Measurements from ENCODE around the gene CELF2.

The CELF2 gene

GRCh38 chr10:11159543-11160215 lies 142.0 kb downstream of the CELF2 start:
- Histone ChIP-seq H3K27me3 (ENCODE audit: insufficient read depth, low read length, poor library complexity) (no peaks in the 10 kb centered on the region), H3K4me2 (ENCODE audit: low read length) (no peak overlapping the region), H4K8ac (ENCODE audit: low read depth, low read length) (no peak overlapping the region), H2BK5ac (ENCODE audit: low read length) (no peak overlapping the region), H2BK120ac (ENCODE audit: low read depth, low read length) (no peak overlapping the region), H3K9ac (ENCODE audit: low read length) (no peak overlapping the region), H2AK5ac (ENCODE audit: low read length) (no peak overlapping the region), H3K4me3 (ENCODE audit: low read length) (no peak overlapping the region), H4K5ac (ENCODE audit: low read length) (no peak overlapping the region), H3K27ac (ENCODE audit: low read depth, low read length) (no peak overlapping the region), H3K36me3 (ENCODE audit: control insufficient read depth, insufficient read depth, low read length) (no peaks in the 10 kb centered on the region), H3K4ac (ENCODE audit: low read depth, low read length) (no peak overlapping the region), H3K18ac (ENCODE audit: low read length) (no peak overlapping the region), H2BK15ac (replicated peaks; ENCODE audit: low read depth) (no peak overlapping the region), H3K79me2 (ENCODE audit: control insufficient read depth, insufficient read depth, low read length) (no peaks in the 10 kb centered on the region), H3K79me1 (ENCODE audit: low read length) (no peaks in the 10 kb centered on the region), H3K56ac (ENCODE audit: low read length) (no peak overlapping the region), H3K23ac (ENCODE audit: low read length) (no peak overlapping the region), H3K4me1 (ENCODE audit: control insufficient read depth, low read depth, low read length) (peaks cover 4% of the 10 kb centered on the region)
- DNase-seq, result no peak
- no CpG with 5 or more reads among the region's 8 CpGs for WGBS (ENCODE audit: extremely low coverage, insufficient coverage, low lambda C conversion rate)

- Histone ChIP-seq H2BK120ac (ENCODE audit: low read depth, low read length) (no peak overlapping the region), H3K18ac (ENCODE audit: low read length) (no peak overlapping the region), H3K79me1 (ENCODE audit: low read length) (no peaks in the 10 kb centered on the region), H4K8ac (ENCODE audit: low read depth, low read length) (no peak overlapping the region), H3K4ac (ENCODE audit: low read depth, low read length) (no peak overlapping the region), H3K23ac (ENCODE audit: low read length) (no peak overlapping the region), H3K79me2 (ENCODE audit: control insufficient read depth, insufficient read depth, low read length) (no peaks in the 10 kb centered on the region), H4K5ac (ENCODE audit: low read length) (no peak overlapping the region), H3K4me1 (ENCODE audit: control insufficient read depth, low read depth, low read length) (no peaks in the 10 kb centered on the region), H3K36me3 (ENCODE audit: control insufficient read depth, insufficient read depth, low read length) (no peaks in the 10 kb centered on the region), H3K9ac (ENCODE audit: low read length) (no peak overlapping the region), H3K4me3 (ENCODE audit: low read length) (no peak overlapping the region), H2AK5ac (ENCODE audit: low read length) (no peak overlapping the region), H3K27ac (ENCODE audit: low read depth, low read length) (no peak overlapping the region), H3K27me3 (ENCODE audit: insufficient read depth, low read length, poor library complexity) (no peaks in the 10 kb centered on the region), H3K56ac (ENCODE audit: low read length) (no peak overlapping the region), H2BK15ac (replicated peaks; ENCODE audit: low read depth) (no peak overlapping the region), H2BK5ac (ENCODE audit: low read length) (no peak overlapping the region), H3K4me2 (ENCODE audit: low read length) (no peak overlapping the region)
- no CpG with 5 or more reads among the region's 8 CpGs for WGBS (ENCODE audit: extremely low coverage, insufficient coverage, low lambda C conversion rate)
- no peak for DNase-seq
These were observed 143.4 kb downstream of the CELF2 start for GRCh38 chr10:11161096-11161495.

GRCh38 chr10:11161910-11162309 lies 144.2 kb downstream of the CELF2 start:
- no peaks in the 10 kb centered on the region for H3K79me2 ChIP-seq (ENCODE audit: control insufficient read depth, insufficient read depth, low read length)
- WGBS (ENCODE audit: extremely low coverage, insufficient coverage, low lambda C conversion rate), result no CpG with 5 or more reads among the region's 10 CpGs
- H3K79me1 ChIP-seq (ENCODE audit: low read length), result no peaks in the 10 kb centered on the region
- no peak overlapping the region for H3K27ac ChIP-seq (ENCODE audit: low read depth, low read length)
- H3K23ac ChIP-seq (ENCODE audit: low read length), result no peak overlapping the region
- no peak for DNase-seq
- H4K5ac ChIP-seq (ENCODE audit: low read length), result no peak overlapping the region
- no peak overlapping the region for H3K4ac ChIP-seq (ENCODE audit: low read depth, low read length)
- H2BK15ac ChIP-seq (replicated peaks; ENCODE audit: low read depth), result no peak overlapping the region
- H2BK120ac ChIP-seq (ENCODE audit: low read depth, low read length), result no peak overlapping the region
- no peak overlapping the region for H3K4me3 ChIP-seq (ENCODE audit: low read length)
- no peak overlapping the region for H2BK5ac ChIP-seq (ENCODE audit: low read length)
- no peaks in the 10 kb centered on the region for H3K4me1 ChIP-seq (ENCODE audit: control insufficient read depth, low read depth, low read length)
- no peak overlapping the region for H3K9ac ChIP-seq (ENCODE audit: low read length)
- H3K36me3 ChIP-seq (ENCODE audit: control insufficient read depth, insufficient read depth, low read length), result no peaks in the 10 kb centered on the region
- H3K4me2 ChIP-seq (ENCODE audit: low read length), result no peak overlapping the region
- no peak overlapping the region for H4K8ac ChIP-seq (ENCODE audit: low read depth, low read length)
- no peak overlapping the region for H2AK5ac ChIP-seq (ENCODE audit: low read length)
- no peak overlapping the region for H3K18ac ChIP-seq (ENCODE audit: low read length)
- no peak overlapping the region for H3K56ac ChIP-seq (ENCODE audit: low read length)
- no peaks in the 10 kb centered on the region for H3K27me3 ChIP-seq (ENCODE audit: insufficient read depth, low read length, poor library complexity)

- Histone ChIP-seq H3K4me3 (ENCODE audit: low read length) (no peak overlapping the region), H3K56ac (ENCODE audit: low read length) (no peak overlapping the region), H3K4ac (ENCODE audit: low read depth, low read length) (no peak overlapping the region), H3K18ac (ENCODE audit: low read length) (no peak overlapping the region), H3K9ac (ENCODE audit: low read length) (no peak overlapping the region), H3K27ac (ENCODE audit: low read depth, low read length) (no peak overlapping the region), H2BK5ac (ENCODE audit: low read length) (no peak overlapping the region), H4K8ac (ENCODE audit: low read depth, low read length) (no peak overlapping the region), H2BK15ac (replicated peaks; ENCODE audit: low read depth) (no peak overlapping the region), H3K4me1 (ENCODE audit: control insufficient read depth, low read depth, low read length) (no peaks in the 10 kb centered on the region), H3K36me3 (ENCODE audit: control insufficient read depth, insufficient read depth, low read length) (no peaks in the 10 kb centered on the region), H3K27me3 (ENCODE audit: insufficient read depth, low read length, poor library complexity) (no peaks in the 10 kb centered on the region), H4K5ac (ENCODE audit: low read length) (no peak overlapping the region), H3K23ac (ENCODE audit: low read length) (no peak overlapping the region), H3K4me2 (ENCODE audit: low read length) (no peak overlapping the region), H2BK120ac (ENCODE audit: low read depth, low read length) (no peak overlapping the region), H2AK5ac (ENCODE audit: low read length) (no peak overlapping the region), H3K79me2 (ENCODE audit: control insufficient read depth, insufficient read depth, low read length) (no peaks in the 10 kb centered on the region), H3K79me1 (ENCODE audit: low read length) (no peaks in the 10 kb centered on the region)
- no peak for DNase-seq
- no CpG with 5 or more reads among the region's 10 CpGs for WGBS (ENCODE audit: extremely low coverage, insufficient coverage, low lambda C conversion rate)
These were observed 145.3 kb downstream of the CELF2 start for GRCh38 chr10:11162828-11163599.

GRCh38 chr10:11163780-11164550 lies 146.3 kb downstream of the CELF2 start:
- H3K79me1 ChIP-seq (ENCODE audit: low read length), result no peaks in the 10 kb centered on the region
- no peak overlapping the region for H4K5ac ChIP-seq (ENCODE audit: low read length)
- no peaks in the 10 kb centered on the region for H3K27me3 ChIP-seq (ENCODE audit: insufficient read depth, low read length, poor library complexity)
- H2BK120ac ChIP-seq (ENCODE audit: low read depth, low read length), result no peak overlapping the region
- no peak overlapping the region for H3K27ac ChIP-seq (ENCODE audit: low read depth, low read length)
- H3K4me1 ChIP-seq (ENCODE audit: control insufficient read depth, low read depth, low read length), result no peaks in the 10 kb centered on the region
- no CpG with 5 or more reads among the region's 11 CpGs for WGBS (ENCODE audit: extremely low coverage, insufficient coverage, low lambda C conversion rate)
- no peak overlapping the region for H4K8ac ChIP-seq (ENCODE audit: low read depth, low read length)
- H3K79me2 ChIP-seq (ENCODE audit: control insufficient read depth, insufficient read depth, low read length), result no peaks in the 10 kb centered on the region
- no peak overlapping the region for H3K4me3 ChIP-seq (ENCODE audit: low read length)
- no peak overlapping the region for H3K56ac ChIP-seq (ENCODE audit: low read length)
- H2BK5ac ChIP-seq (ENCODE audit: low read length), result no peak overlapping the region
- H3K23ac ChIP-seq (ENCODE audit: low read length), result no peak overlapping the region
- H3K18ac ChIP-seq (ENCODE audit: low read length), result no peak overlapping the region
- no peak overlapping the region for H3K9ac ChIP-seq (ENCODE audit: low read length)
- H3K4me2 ChIP-seq (ENCODE audit: low read length), result no peak overlapping the region
- H2AK5ac ChIP-seq (ENCODE audit: low read length), result no peak overlapping the region
- no peak for DNase-seq
- H3K4ac ChIP-seq (ENCODE audit: low read depth, low read length), result no peak overlapping the region
- H3K36me3 ChIP-seq (ENCODE audit: control insufficient read depth, insufficient read depth, low read length), result no peaks in the 10 kb centered on the region
- no peak overlapping the region for H2BK15ac ChIP-seq (replicated peaks; ENCODE audit: low read depth)
